ENCODE data around the gene SLC25A20.

DNA sequence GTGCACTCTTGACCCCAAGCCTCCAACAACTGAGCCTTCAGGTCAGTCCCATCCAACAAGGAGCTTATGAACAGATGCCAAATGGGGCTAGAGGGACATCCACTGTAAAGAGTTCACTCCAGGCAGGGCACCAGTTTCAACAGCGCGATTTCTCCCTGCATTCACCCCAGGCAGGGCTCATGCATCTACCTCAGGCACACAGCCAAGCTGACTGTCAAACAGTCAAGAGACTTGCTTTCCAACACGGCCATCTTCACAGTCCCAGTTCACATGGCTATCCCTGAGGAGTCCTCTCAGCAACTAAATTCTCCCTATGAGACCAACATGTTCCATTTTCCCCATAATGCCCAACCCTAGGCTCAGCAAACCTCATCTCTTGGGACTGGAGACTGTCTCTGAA is 17.7 kb downstream of the SLC25A20 start:
- TF ChIP-seq EP300 (IDR thresholded peaks at IDR 0.05; ENCODE audit: borderline replicate concordance): no peak
- TF ChIP-seq, protein P1, sequence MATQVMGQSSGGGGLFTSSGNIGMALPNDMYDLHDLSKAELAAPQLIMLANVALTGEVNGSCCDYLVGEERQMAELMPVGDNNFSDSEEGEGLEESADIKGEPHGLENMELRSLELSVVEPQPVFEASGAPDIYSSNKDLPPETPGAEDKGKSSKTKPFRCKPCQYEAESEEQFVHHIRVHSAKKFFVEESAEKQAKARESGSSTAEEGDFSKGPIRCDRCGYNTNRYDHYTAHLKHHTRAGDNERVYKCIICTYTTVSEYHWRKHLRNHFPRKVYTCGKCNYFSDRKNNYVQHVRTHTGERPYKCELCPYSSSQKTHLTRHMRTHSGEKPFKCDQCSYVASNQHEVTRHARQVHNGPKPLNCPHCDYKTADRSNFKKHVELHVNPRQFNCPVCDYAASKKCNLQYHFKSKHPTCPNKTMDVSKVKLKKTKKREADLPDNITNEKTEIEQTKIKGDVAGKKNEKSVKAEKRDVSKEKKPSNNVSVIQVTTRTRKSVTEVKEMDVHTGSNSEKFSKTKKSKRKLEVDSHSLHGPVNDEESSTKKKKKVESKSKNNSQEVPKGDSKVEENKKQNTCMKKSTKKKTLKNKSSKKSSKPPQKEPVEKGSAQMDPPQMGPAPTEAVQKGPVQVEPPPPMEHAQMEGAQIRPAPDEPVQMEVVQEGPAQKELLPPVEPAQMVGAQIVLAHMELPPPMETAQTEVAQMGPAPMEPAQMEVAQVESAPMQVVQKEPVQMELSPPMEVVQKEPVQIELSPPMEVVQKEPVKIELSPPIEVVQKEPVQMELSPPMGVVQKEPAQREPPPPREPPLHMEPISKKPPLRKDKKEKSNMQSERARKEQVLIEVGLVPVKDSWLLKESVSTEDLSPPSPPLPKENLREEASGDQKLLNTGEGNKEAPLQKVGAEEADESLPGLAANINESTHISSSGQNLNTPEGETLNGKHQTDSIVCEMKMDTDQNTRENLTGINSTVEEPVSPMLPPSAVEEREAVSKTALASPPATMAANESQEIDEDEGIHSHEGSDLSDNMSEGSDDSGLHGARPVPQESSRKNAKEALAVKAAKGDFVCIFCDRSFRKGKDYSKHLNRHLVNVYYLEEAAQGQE (IDR thresholded peaks at IDR 0.05; ENCODE audit: low read depth): no peak
- no peak for TF ChIP-seq YY1 (IDR thresholded peaks at IDR 0.05; ENCODE audit: low read depth)
- TF ChIP-seq NFIC (IDR thresholded peaks at IDR 0.05): no peak
- TF ChIP-seq TAF1 (IDR thresholded peaks at IDR 0.05; ENCODE audit: low read depth): no peak
- TF ChIP-seq, protein P2, sequence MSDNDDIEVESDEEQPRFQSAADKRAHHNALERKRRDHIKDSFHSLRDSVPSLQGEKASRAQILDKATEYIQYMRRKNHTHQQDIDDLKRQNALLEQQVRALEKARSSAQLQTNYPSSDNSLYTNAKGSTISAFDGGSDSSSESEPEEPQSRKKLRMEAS (IDR thresholded peaks at IDR 0.05): no peak
- TF ChIP-seq CEBPB (IDR thresholded peaks at IDR 0.05): no peak
- TF ChIP-seq ZBTB7A (IDR thresholded peaks at IDR 0.05; ENCODE audit: low read depth): no peak
- TF ChIP-seq RAD21 (IDR thresholded peaks at IDR 0.05; ENCODE audit: low read depth): no peak
- TF ChIP-seq FOXM1 (IDR thresholded peaks at IDR 0.05; ENCODE audit: borderline replicate concordance, low read depth): no peak
- no peak for TF ChIP-seq TCF12 (IDR thresholded peaks at IDR 0.05; ENCODE audit: low read depth)
- no peak for TF ChIP-seq TEAD4 (IDR thresholded peaks at IDR 0.05)

Measured in Ishikawa (cell line).